OCI-LY3 (cell line): Measurements from ENCODE around the gene TDRD7.

Source experiments
- CTCF ChIP-seq: fragments of 200-600, 300-600 bp; sonication (generic); IDR thresholded peaks from 2 replicates; pipeline ENCODE4 v1.5.1; 2014; ENCODE audit warnings: antibody characterized with exemption, low read length, low read depth
- EZH2phosphoT487 ChIP-seq: fragments of 200-600 bp; shearing (Covaris generic); IDR thresholded peaks from 2 replicates; pipeline ENCODE4 v1.6.1; 2018; ENCODE audit warnings: antibody characterized with exemption, mixed run types, low read depth

- TF ChIP-seq CTCF (no peak), EZH2phosphoT487 (no peak)
Observed at GRCh38 chr9:97430316-97431043, 18.6 kb downstream of the TDRD7 start.
